ENCODE data around the gene GARRE1. TPM values are rescaled to one million over a fixed set of nuclear protein-coding genes. Genes with fewer than 3 reads are reported as not detected.
"Not testable (repeated sequence)": the region's sequence is repeated elsewhere in the genome, so short reads cannot be mapped to it uniquely, and the experiment has no call there.

The GARRE1 gene
- total RNA-seq, 1 experiment from 2014 or later: 6.8 TPM

DNA sequence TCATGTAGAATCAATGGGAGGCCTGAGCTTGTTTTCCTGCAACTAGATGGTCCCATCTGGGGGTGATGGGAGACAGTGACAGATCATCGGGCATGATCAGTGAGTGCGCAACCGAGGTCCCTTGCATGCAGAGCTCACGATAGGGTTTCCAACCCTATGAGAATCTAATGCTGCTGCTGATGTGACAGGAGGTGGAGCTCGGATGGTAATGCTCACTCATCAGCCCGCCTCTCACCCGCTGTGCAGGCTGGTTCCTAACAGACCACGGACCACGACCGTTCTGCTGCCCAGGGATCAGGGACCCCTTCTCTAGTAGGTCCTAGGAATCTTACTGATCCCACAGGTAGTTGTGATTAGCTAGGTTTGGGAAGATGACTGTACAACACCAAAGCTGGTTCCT lies 23.5 kb upstream of the GARRE1 start:
- DNase-seq (ENCODE audit: low read depth): no peak

GRCh38 chr19:34231439-34231838 lies 22.9 kb upstream of the GARRE1 start:
- DNase-seq (ENCODE audit: low read depth): no peak

GRCh38 chr19:34232566-34233481 lies 21.5 kb upstream of the GARRE1 start:
- peak; percentile 89 for DNase-seq (ENCODE audit: low read depth)

DNA sequence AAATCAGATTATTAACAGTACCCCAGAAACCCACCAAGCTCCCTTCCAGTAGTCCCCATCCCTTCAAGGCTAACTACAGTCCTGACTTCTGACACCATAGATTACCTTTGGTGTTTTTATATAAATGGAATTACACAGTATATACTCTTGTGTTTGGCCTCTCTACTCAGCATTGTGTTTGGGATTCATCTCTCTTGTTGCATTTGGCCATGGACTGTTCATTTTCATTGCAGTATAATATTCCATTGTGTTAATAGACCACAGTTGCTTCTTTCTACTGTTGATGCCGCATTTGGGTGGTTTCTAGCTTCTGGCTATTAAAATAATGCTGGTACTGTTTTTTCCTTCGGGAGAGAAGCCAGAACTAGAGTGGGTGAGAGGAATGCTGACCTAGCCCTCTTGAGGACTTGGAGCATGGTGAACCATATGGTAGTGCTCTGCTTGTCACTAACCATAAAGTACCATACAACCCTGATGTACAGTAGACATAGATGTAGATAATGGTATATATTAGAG lies 18.9 kb upstream of the GARRE1 start:
- no peak for DNase-seq (ENCODE audit: low read depth)

- DNase-seq (ENCODE audit: low read depth): peak; percentile 28
Measured at GRCh38 chr19:34236035-34236987, 18.0 kb upstream of the GARRE1 start.

DNA sequence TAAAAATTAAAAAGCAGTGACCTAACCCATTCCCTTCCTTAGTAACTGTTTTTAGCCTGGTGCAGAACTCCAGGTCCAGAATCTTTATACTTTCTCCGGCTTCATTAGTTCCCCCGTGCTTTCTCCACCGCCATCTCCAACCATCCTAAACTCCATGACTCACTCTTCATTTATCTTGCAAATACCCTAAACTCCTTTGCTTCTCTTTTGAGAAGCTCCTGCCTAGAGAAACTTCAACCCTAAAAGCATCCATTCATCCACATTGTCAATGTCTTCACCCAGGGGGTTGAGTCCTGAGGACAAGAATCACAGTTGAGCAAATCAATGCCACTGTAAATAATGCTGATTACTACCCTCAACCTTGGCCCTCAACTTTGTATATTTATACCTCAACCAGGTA lies 17.1 kb upstream of the GARRE1 start:
- no peak for DNase-seq (ENCODE audit: low read depth)

DNA sequence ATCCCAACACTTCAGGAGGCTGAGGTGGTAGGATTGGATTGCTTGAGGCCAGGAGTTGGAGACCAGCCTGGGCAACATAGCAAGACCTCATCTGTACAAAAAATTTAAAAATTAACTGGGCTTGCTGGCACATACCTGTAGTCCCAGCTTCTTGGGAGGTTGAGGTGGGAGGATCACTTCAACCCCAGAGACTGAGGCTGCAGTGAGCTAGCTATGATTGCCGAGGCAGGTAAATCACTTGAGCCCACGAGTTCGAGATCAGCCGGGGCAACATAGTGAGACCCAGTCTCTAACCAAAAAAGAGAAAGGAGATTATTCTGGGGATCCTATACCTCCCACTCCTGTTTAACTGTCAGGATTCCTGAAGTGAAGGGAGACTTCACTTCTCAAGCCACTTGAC lies 16.4 kb upstream of the GARRE1 start:
- DNase-seq (ENCODE audit: low read depth): no peak

- peak; percentile 34 for DNase-seq (ENCODE audit: low read depth)
Measured at GRCh38 chr19:34241513-34242337, 12.6 kb upstream of the GARRE1 start.

- peak; percentile 87 for DNase-seq (ENCODE audit: low read depth)
Measured at GRCh38 chr19:34243138-34243875, 11.0 kb upstream of the GARRE1 start.

- no peak for DNase-seq (ENCODE audit: low read depth)
Measured at GRCh38 chr19:34243876-34244578, 10.3 kb upstream of the GARRE1 start.

DNA sequence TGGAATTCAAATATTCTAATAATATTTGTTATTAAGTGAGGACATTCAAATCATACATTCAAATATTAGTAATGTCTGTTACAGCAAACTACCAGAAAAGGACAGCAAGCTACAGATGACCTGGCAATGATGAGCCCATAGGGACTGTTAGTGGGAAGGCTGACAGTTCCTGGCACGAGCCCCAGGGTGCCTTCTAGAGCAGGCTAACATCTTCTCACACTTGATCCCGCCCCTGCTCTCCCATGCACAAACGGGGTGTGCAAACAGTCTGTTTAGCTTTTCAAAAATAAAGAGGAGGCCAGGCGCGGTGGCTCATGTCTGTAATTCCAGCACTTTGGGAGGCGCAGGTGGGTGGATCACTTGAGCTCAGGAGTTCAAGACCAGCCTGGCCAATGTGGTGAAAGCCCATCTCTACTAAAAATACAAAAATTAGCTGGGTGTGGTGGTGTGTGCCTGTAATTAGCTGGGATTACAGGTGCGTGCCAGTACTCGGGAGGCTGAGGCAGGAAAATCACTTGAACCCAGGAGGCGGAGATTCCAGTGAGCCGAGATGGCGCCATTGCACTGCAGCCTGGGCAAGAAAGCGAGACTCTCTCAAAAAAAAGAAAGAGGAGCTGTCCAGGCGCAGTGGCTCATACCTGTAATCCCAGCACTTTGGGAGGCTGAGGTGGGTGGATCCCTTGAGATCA lies 9.6 kb upstream of the GARRE1 start:
- DNase-seq (ENCODE audit: low read depth): peak; percentile 16

- DNase-seq (ENCODE audit: low read depth): no peak
Measured at GRCh38 chr19:34246340-34246739, 8.0 kb upstream of the GARRE1 start.

- DNase-seq (ENCODE audit: low read depth): no peak
Measured at GRCh38 chr19:34248941-34249340, 5.4 kb upstream of the GARRE1 start.

DNA sequence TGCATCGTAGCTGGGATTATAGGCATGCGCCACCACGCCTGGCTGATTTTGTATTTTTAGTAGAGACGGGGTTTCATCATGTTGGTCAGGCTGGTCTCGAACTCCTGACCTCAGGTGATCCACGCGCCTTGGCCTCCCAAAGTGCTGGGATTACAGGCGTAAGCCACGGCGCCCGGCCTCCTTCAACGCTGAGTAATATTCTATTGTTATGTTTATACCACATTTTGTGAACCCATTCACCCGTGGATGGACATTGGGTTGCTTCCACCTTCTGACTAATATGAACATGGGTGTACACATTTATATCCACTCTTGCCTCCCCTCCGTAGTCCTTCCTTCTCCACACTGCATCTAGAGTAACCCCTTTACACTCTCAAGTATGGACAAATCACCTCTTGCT lies 1.2 kb upstream of the GARRE1 start:
- not testable (repeated sequence) for DNase-seq (ENCODE audit: low read depth)

- DNase-seq (ENCODE audit: low read depth): not testable (repeated sequence)
Measured at GRCh38 chr19:34253681-34254045, 691 bp upstream of the GARRE1 start.

DNA sequence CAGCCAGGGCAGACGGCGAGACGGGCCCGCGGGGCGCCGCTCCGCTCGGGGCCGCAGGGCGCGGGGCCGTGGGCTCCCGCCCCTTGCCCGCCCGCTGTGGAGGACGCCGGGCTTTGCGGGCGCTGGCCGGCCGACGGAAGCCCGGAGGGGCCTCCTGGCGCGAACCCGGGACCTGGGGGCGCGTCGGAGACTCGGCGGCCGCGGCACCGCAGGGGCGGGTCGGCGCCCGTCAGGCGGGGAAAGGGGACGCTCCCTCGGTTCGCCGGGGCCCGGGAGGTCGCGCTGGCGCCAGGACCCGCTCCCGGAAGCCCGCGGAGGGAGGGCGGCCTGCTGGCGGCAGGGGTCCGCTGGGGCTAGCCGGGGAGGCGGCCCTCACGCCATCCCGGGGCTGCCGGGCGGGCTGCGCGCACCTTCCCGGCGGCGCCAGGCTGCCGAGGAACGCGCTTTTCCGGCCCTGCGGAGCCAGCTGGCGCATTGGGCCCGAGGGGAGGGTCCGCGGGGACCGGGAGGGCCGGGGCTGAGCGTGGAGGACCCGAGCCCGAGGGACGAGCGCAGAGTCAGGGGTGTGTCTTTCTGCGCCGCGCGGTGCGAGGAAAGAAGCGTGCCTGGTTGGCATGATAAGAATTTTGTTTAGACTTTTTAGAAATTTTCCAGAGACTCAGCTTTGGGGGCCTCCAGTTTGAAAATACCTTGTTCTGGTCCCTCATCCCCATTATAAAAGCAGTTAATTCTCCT lies 511 bp downstream of the GARRE1 start:
- DNase-seq (ENCODE audit: low read depth): peak; percentile 25

- DNase-seq (ENCODE audit: low read depth): no peak
Measured at GRCh38 chr19:34255546-34255945, 1.2 kb downstream of the GARRE1 start.

DNA sequence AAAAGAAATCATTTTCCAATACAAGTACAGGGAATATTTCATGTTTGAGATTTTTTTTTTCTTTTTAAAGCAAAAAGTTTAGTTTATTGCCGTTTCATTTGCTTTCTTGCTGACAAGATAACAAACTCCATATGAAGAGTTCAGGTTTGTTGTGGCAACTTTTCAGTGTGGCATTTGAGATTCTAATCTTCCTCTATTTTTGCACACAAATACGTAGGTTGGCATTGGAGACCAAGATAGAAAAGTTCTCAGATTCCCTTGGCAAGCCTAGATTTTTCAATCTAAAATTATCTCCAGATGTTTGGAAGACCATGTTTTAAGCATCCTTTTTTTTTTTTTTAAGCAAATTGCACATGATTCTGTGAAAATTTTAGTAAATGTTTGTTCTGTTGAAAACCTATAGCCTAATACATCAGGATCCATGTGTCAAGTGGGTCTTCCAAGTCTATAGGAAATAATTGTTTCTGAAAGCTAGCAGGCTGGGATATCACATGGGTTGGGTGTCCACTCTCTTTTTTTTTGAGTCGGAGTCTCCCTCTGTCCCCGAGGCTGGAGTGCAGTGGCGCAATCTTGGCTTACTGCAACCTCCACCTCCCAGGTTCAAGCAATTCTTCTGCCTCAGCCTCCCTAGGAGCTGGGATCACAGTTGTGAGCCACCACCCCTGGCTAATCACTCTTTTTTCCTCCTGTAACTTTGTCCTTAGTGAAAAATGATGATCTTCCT lies 2.6 kb downstream of the GARRE1 start:
- no peak for DNase-seq (ENCODE audit: low read depth)
